K562 (cell line): ENCODE data around the gene ZPR1. TPM values are rescaled to one million over a fixed set of nuclear protein-coding genes. Genes with fewer than 3 reads are reported as not detected.

ENCODE experiments used
- C11orf30 ChIP-seq: fragments of 450-650 bp; IDR thresholded peaks from 2 replicates; pipeline ENCODE4 v1.6.1; 2016; ENCODE audit warnings: low read depth, mild to moderate bottlenecking
- CREM ChIP-seq: IDR thresholded peaks from 2 replicates; pipeline ENCODE4 v1.6.1; 2014; ENCODE audit warnings: antibody characterized with exemption, low read depth
- E2F1 ChIP-seq: sonication (generic); formaldehyde crosslinking; IDR thresholded peaks from 2 replicates; pipeline ENCODE4 v1.8.1; 2023; ENCODE audit warnings: mild to moderate bottlenecking, missing genetic modification reagents, moderate library complexity
- E2F8 ChIP-seq: fragments of 450-650 bp; IDR thresholded peaks from 2 replicates; pipeline ENCODE4 v1.7.1; 2018; ENCODE audit warnings: mild to moderate bottlenecking, low read depth; ENCODE audit not compliant: partially characterized antibody
- ELF2 ChIP-seq: fragments of 250-450 bp; sonication (Bioruptor Pico); IDR thresholded peaks from 2 replicates; pipeline ENCODE4 v1.5.0; 2021; ENCODE audit warnings: mild to moderate bottlenecking
- ELF4 ChIP-seq: fragments of 450-650 bp; formaldehyde crosslinking; IDR thresholded peaks from 2 replicates; pipeline ENCODE4 v1.4.0; 2022; ENCODE audit warnings: missing genetic modification characterization
- GABPA ChIP-seq: fragments of 200-800 bp; sonication (Bioruptor generic); conservative IDR thresholded peaks from 2 replicates; pipeline ENCODE4 v1.6.1; 2016; ENCODE audit warnings: low read depth, missing genetic modification characterization, missing compliant biosample characterization
- HLTF ChIP-seq: fragments of 450-650 bp; IDR thresholded peaks from 2 replicates; pipeline ENCODE4 v1.6.1; 2016
- MXD1 ChIP-seq: fragments of 250-450 bp; sonication (Bioruptor Pico); IDR thresholded peaks from 2 replicates; pipeline ENCODE4 v1.8.0; 2021; ENCODE audit warnings: borderline replicate concordance, mild to moderate bottlenecking, moderate library complexity; ENCODE audit not compliant: poor library complexity, severe bottlenecking
- NFIC ChIP-seq: fragments of 450-650 bp; IDR thresholded peaks from 2 replicates; pipeline ENCODE4 v1.6.1; 2017; ENCODE audit warnings: mild to moderate bottlenecking, inconsistent platforms
- NFYB ChIP-seq: IDR thresholded peaks from 2 replicates; pipeline ENCODE4 v1.6.1; 2011; ENCODE audit warnings: mild to moderate bottlenecking, moderate library complexity; ENCODE audit not compliant: insufficient read length; ENCODE audit errors: extremely low read depth
- RBM39 ChIP-seq: fragments of 200-400 bp; formaldehyde crosslinking; optimal IDR thresholded peaks from 2 replicates; pipeline ENCODE3; 2018; ENCODE audit warnings: low read depth, low read length
- RFX1 ChIP-seq: fragments of 450-650 bp; IDR thresholded peaks from 2 replicates; pipeline ENCODE4 v1.6.1; 2016; ENCODE audit warnings: mild to moderate bottlenecking, moderate library complexity
- SAFB2 ChIP-seq: fragments of 200-400 bp; formaldehyde crosslinking; IDR thresholded peaks from 2 replicates; pipeline ENCODE4 v1.6.1; 2018; ENCODE audit warnings: borderline replicate concordance, low read length, low read depth, moderate library complexity; ENCODE audit not compliant: severe bottlenecking
- SIN3A ChIP-seq, 2 experiments: fragments of 150-350 bp in 1 of 2; IDR thresholded peaks; 2 replicates each; pipeline ENCODE4 v1.6.1; 2011 to 2016; ENCODE audit warnings: borderline replicate concordance in 2 of 2, low read depth in 2 of 2, low read length in 2 of 2, mild to moderate bottlenecking in 2 of 2, moderate library complexity in 2 of 2; ENCODE audit not compliant: control insufficient read depth in 1 of 2
- TGIF2 ChIP-seq: sonication (generic); formaldehyde crosslinking; IDR thresholded peaks from 2 replicates; pipeline ENCODE4 v1.8.1; 2022; ENCODE audit warnings: mild to moderate bottlenecking, missing genetic modification reagents, moderate library complexity
- ZBTB7A ChIP-seq: IDR thresholded peaks from 2 replicates; pipeline ENCODE4 v1.6.1; 2011; ENCODE audit warnings: low read depth, mild to moderate bottlenecking, low read length, moderate library complexity, borderline replicate concordance; ENCODE audit not compliant: control insufficient read depth
- ZFX ChIP-seq: sonication (generic); formaldehyde crosslinking; IDR thresholded peaks from 2 replicates; pipeline ENCODE4 v1.8.0; 2022; ENCODE audit warnings: mild to moderate bottlenecking, missing genetic modification reagents, moderate library complexity
- ZNF121 ChIP-seq: sonication (generic); formaldehyde crosslinking; conservative IDR thresholded peaks from 2 replicates; pipeline ENCODE4 v1.8.0; 2022; ENCODE audit warnings: missing genetic modification reagents
- ZNF277 ChIP-seq: fragments of 250-450 bp; sonication (Bioruptor Pico); IDR thresholded peaks from 2 replicates; pipeline ENCODE4 v1.8.0; 2022; ENCODE audit warnings: inconsistent platforms, mild to moderate bottlenecking, moderate library complexity, borderline replicate concordance
- ZNF324 ChIP-seq: fragments of 250-450 bp; sonication (Bioruptor Pico); IDR thresholded peaks from 2 replicates; pipeline ENCODE4 v1.4.0; 2020; ENCODE audit warnings: mild to moderate bottlenecking
- polyA plus RNA-seq, 8 experiments: library from polyadenylated mRNA; depleted of rRNA in 4 of 8; stranded (reverse) in 5 of 8; unstranded in 3 of 8; fragments of >200 nt; fragmentation: Nextera tagmentation in 2 of 8; fragmentation: Illumina TruSeq in 1 of 8; extraction: Ambion mirVana in 2 of 8; extraction: Trizol in 1 of 8; gene quantifications; 2 replicates each; pipeline versions ENCODE4 v1.2.1 to v1.2.3, GENCODE V29; 2011 to 2014; ENCODE audit warnings: inconsistent platforms in 1 of 8, missing spikeins in 1 of 8
- total RNA-seq, 7 experiments: library from RNA; depleted of rRNA in 6 of 7; stranded (reverse); fragments of >200 nt in 6 of 7; fragmentation: Illumina TruSeq in 2 of 7; extraction: Trizol in 2 of 7; gene quantifications; 2 replicates each; pipeline versions ENCODE4 v1.2.1 to v1.2.3, GENCODE V29; 2011 to 2021; ENCODE audit warnings: low replicate concordance in 1 of 7

The ZPR1 gene
- total and polyA plus RNA-seq, 9 of the 15 experiments (the other 6 are each of a cell fraction or from before 2014, with no cell fraction given), result 13.0 to 120 (median 83.8) TPM

GRCh38 chr11:116787786-116788486, at the start of gene ZPR1 (continued):
- TF ChIP-seq E2F8, result peak; percentile 88
- TF ChIP-seq GABPA (tag), result peak; percentile 95
- TF ChIP-seq NFIC, result peak; percentile 32; the same call in 1 of the 2 replicates
- no peak for TF ChIP-seq E2F1 (CRISPR knock-in tag)
- TF ChIP-seq HLTF, result no peak
- TF ChIP-seq RBM39, result no peak
- TF ChIP-seq ZBTB7A, result peak; percentile 55; the same call in 1 of the 2 replicates
- TF ChIP-seq ZFX (CRISPR knock-in tag), result peak; percentile 52
- TF ChIP-seq MXD1, result peak; percentile 35
- no peak for TF ChIP-seq ZNF324 (CRISPR knock-in tag)
- TF ChIP-seq SAFB2, result no peak
- peak; percentile 32; the same call in 1 of the 2 replicates for TF ChIP-seq RFX1
- TF ChIP-seq ELF4 (CRISPR knock-in tag), result 0 out of 2 replicates have a peak, but pooled peaks have one; percentile 52
- TF ChIP-seq TGIF2 (CRISPR knock-in tag), result peak; percentile 21; the same call in 1 of the 2 replicates
- peak; percentile 93 for TF ChIP-seq ELF2
- no peak for TF ChIP-seq ZNF277 (CRISPR knock-in tag)
- peak; percentile 47; the same call in 1 of the 2 replicates for TF ChIP-seq C11orf30
- peak; percentile 6 for TF ChIP-seq NFYB
- TF ChIP-seq CREM, result peak; percentile 93
- TF ChIP-seq SIN3A (IDR thresholded peaks at IDR 0.05; ENCODE audit: borderline replicate concordance in 2 of 2, control insufficient read depth in 1 of 2, low read depth in 2 of 2, low read length in 2 of 2), result peak; percentile 96
- no peak for TF ChIP-seq ZNF121 (CRISPR knock-in tag)
